HG03095 (cell line): ENCODE results near the gene FLT1.

Experiments used
- ATAC-seq: cut with Tn5 transposase; IDR thresholded peaks from one replicate; pipeline ENCODE4 v1.9.1; 2021; ENCODE audit warnings: moderate library complexity; ENCODE audit not compliant: unreplicated experiment

Gene FLT1

GRCh38 chr13:28324181-28324789 is 170.6 kb downstream of the FLT1 start:
- no peak for ATAC-seq

- no peak for ATAC-seq
These were observed 172.5 kb downstream of the FLT1 start for GRCh38 chr13:28322256-28322905.

GRCh38 chr13:28321756-28322155 is 173.2 kb downstream of the FLT1 start:
- ATAC-seq: no peak

- ATAC-seq: no peak
These were observed 173.9 kb downstream of the FLT1 start for GRCh38 chr13:28320884-28321574.

- no peak for ATAC-seq
These were observed 174.7 kb downstream of the FLT1 start for GRCh38 chr13:28320209-28320608.

- ATAC-seq: no peak
These were observed 175.4 kb downstream of the FLT1 start for GRCh38 chr13:28319528-28319927.

- ATAC-seq: no peak
These were observed 176.4 kb downstream of the FLT1 start for GRCh38 chr13:28318496-28318895.

- no peak for ATAC-seq
These were observed 178.1 kb downstream of the FLT1 start for GRCh38 chr13:28316836-28317235.

- ATAC-seq: no peak
These were observed 178.8 kb downstream of the FLT1 start for GRCh38 chr13:28316129-28316528.

- no peak for ATAC-seq
These were observed 180.0 kb downstream of the FLT1 start for GRCh38 chr13:28314879-28315278.

- no peak for ATAC-seq
These were observed 181.3 kb downstream of the FLT1 start for GRCh38 chr13:28313579-28313978.

- ATAC-seq: no peak
These were observed 188.6 kb downstream of the FLT1 start for GRCh38 chr13:28306325-28306724.

GRCh38 chr13:28301839-28302238 is 193.1 kb downstream of the FLT1 start:
- ATAC-seq: no peak

GRCh38 chr13:28299916-28300315 is 195.0 kb downstream of the FLT1 start:
- no peak for ATAC-seq

- no peak for ATAC-seq
These were observed 197.6 kb downstream of the FLT1 start for GRCh38 chr13:28297341-28297740.

GRCh38 chr13:28286263-28286662 is 208.7 kb downstream of the FLT1 start:
- ATAC-seq: no peak

- ATAC-seq: no peak
These were observed 211.3 kb downstream of the FLT1 start for GRCh38 chr13:28283600-28283999.

- no peak for ATAC-seq
These were observed 212.5 kb downstream of the FLT1 start for GRCh38 chr13:28282451-28282850.

GRCh38 chr13:28273919-28274318 is 221.0 kb downstream of the FLT1 start:
- ATAC-seq: no peak

- ATAC-seq: no peak
These were observed 223.7 kb downstream of the FLT1 start for GRCh38 chr13:28271056-28271840.

- ATAC-seq: peak; percentile 96
These were observed 226.1 kb downstream of the FLT1 start for GRCh38 chr13:28268800-28269223.
